Esophagus squamous epithelium (tissue), 5 donors: ENCODE data around the gene KRT74. TPM values are rescaled to one million over a fixed set of nuclear protein-coding genes. Genes with fewer than 3 reads are reported as not detected.

ENCODE experiments used
- DNase-seq: peaks from one replicate; lab custom pipeline; 2025; lab: John Stamatoyannopoulos, UW
- H3K27ac ChIP-seq, 4 donors: fragments of 200-600 bp; sonication (generic); one replicate each; pipeline ENCODE4 v1.5.1; 2016 to 2019; ENCODE audit warnings: mild to moderate bottlenecking in 1 of 4
- H3K27me3 ChIP-seq, 4 donors: fragments of 200-600 bp; sonication (generic); 1 replicate in 3 of 4; 2 replicates in 1 of 4; pipeline versions ENCODE4 v1.5.1 to v1.6.0; 2017 to 2021; ENCODE audit warnings: antibody characterized with exemption in 1 of 4
- H3K36me3 ChIP-seq, 3 donors: fragments of 200-600 bp; sonication (generic); one replicate each; pipeline ENCODE4 v1.5.1; 2016 to 2019
- H3K4me1 ChIP-seq, 3 donors: fragments of 200-600 bp; sonication (generic); one replicate each; pipeline ENCODE4 v1.5.1; 2017 to 2019
- H3K4me3 ChIP-seq, 4 donors: fragments of 200-600 bp; sonication (generic); 1 replicate in 3 of 4; 2 replicates in 1 of 4; pipeline ENCODE4 v1.5.1; 2016 to 2019; ENCODE audit warnings: mild to moderate bottlenecking in 2 of 4, moderate library complexity in 1 of 4
- H3K9me3 ChIP-seq, 3 donors: fragments of 200-600 bp; sonication (generic); one replicate each; pipeline ENCODE4 v1.5.1; 2016 to 2019
- POLR2A ChIP-seq, 4 donors: fragments of 450-650 bp; IDR thresholded peaks; one replicate each; pipeline ENCODE4 v1.6.1; 2017; ENCODE audit warnings: antibody characterized with exemption in 4 of 4, mild to moderate bottlenecking in 4 of 4, moderate library complexity in 3 of 4
- WGBS, 2 donors: methylation state at CpG; one replicate each; pipeline ENCODE4 v1.1.5; 2018; 5-methylcytosine and 5-hydroxymethylcytosine counted together
- intact Hi-C: fragments of 100-400 bp; cut with DNase I; formaldehyde crosslinking; loops from one replicate; pipeline ENCODE4 v1.15.0; 2022
- total RNA-seq, 4 donors: library from RNA; depleted of rRNA; stranded (reverse); fragments of >200 nt; gene quantifications; one replicate each; pipeline ENCODE4 v1.1.0, GENCODE V29; 2016
- TF ChIP-seq, protein P1 (sequence below), 6 experiments: fragments of 450-650 bp in 4 of 6; fragments of 200-600 bp in 2 of 6; sonication (generic) in 2 of 6; IDR thresholded peaks; one replicate each; pipeline ENCODE4 v1.5.1; 2016 to 2019; ENCODE audit warnings: antibody characterized with exemption in 6 of 6, mild to moderate bottlenecking in 4 of 6, moderate library complexity in 4 of 6
- donor health status: DM: yes; HTN: yes; CAD: no.

The KRT74 gene
- total RNA-seq, 4 donors from 2014 or later = 0.19 to 6.7 TPM; not detected in 2

GRCh38 chr12:52579468-52580465 is 6.1 kb upstream of the KRT74 start:
- intact Hi-C loops = loop anchor here (5.0 to 10.0 kb wide), 2 partner anchors 195 to 298 kb away; partner anchors contain the start of gene KRT84

DNA sequence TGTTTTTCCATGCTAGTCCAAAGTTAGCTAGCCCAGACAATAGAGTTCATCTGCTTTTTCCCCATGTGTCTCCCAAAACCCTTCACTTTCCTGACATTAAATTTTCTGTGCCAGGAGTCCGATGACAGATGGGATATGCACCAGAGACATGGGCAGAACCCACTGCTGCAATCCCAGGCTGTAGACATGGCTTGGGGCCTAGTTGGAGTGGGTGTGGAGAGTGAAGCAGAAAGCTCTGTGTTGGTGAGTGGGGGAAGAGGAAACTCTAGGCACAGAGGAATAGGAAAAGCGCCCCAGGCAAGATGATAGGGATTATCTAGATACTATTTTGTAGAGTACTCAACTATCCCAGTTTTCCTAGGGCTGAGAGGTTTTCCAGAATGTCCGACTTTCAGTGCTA is 4.8 kb upstream of the KRT74 start:
- Histone ChIP-seq H3K4me3 (no peak overlapping the region), H3K27ac (peak overlapping the region; percentile 75 to 83 (median 77)), H3K27me3 (peaks cover 0 to 5% (median 0%) of the 10 kb centered on the region in 4 donors), H3K36me3 (no peaks in the 10 kb centered on the region), H3K4me1 (peaks cover 25 to 59% (median 27%) of the 10 kb centered on the region in 3 donors), H3K9me3 (no peaks in the 10 kb centered on the region)
- no peak for TF ChIP-seq POLR2A (IDR thresholded peaks at IDR 0.05)
- TF ChIP-seq, protein P1, sequence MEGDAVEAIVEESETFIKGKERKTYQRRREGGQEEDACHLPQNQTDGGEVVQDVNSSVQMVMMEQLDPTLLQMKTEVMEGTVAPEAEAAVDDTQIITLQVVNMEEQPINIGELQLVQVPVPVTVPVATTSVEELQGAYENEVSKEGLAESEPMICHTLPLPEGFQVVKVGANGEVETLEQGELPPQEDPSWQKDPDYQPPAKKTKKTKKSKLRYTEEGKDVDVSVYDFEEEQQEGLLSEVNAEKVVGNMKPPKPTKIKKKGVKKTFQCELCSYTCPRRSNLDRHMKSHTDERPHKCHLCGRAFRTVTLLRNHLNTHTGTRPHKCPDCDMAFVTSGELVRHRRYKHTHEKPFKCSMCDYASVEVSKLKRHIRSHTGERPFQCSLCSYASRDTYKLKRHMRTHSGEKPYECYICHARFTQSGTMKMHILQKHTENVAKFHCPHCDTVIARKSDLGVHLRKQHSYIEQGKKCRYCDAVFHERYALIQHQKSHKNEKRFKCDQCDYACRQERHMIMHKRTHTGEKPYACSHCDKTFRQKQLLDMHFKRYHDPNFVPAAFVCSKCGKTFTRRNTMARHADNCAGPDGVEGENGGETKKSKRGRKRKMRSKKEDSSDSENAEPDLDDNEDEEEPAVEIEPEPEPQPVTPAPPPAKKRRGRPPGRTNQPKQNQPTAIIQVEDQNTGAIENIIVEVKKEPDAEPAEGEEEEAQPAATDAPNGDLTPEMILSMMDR (IDR thresholded peaks at IDR 0.05) = no peak
- 39 to 58% methylated on average over 3 of the region's 3 CpGs for WGBS, 2 donors
- no peak for DNase-seq
- intact Hi-C loops = loop anchor here (10.0 kb wide), 1 partner anchor 194 kb away; the partner anchor contains the start of gene KRT84

More at GRCh38 chr12:52579468-52580465, 6.1 kb upstream of the KRT74 start:
- peak overlapping the region; percentile 75 to 83 (median 77) for H3K27ac ChIP-seq
- no peak for TF ChIP-seq POLR2A (IDR thresholded peaks at IDR 0.05)
- TF ChIP-seq, protein P1 (IDR thresholded peaks at IDR 0.05) = no peak
- no peaks in the 10 kb centered on the region for H3K36me3 ChIP-seq
- no peak overlapping the region for H3K4me3 ChIP-seq
- peaks cover 25 to 59% (median 27%) of the 10 kb centered on the region in 3 donors for H3K4me1 ChIP-seq
- H3K9me3 ChIP-seq = no peaks in the 10 kb centered on the region
- 27 to 60% methylated on average over 6 of the region's 10 CpGs for WGBS, 2 donors
- H3K27me3 ChIP-seq = no peaks in the 10 kb centered on the region
- no peak for DNase-seq

- H3K27ac ChIP-seq = no peak overlapping the region
- H3K36me3 ChIP-seq = no peaks in the 10 kb centered on the region
- peaks cover 0 to 5% (median 0%) of the 10 kb centered on the region in 4 donors for H3K27me3 ChIP-seq
- no peak for DNase-seq
- H3K4me1 ChIP-seq = peaks cover 19 to 49% (median 24%) of the 10 kb centered on the region in 3 donors
- no peaks in the 10 kb centered on the region for H3K9me3 ChIP-seq
- WGBS, 2 donors = 89 to 92% methylated on average over 8 of the region's 8 CpGs
- no peak overlapping the region for H3K4me3 ChIP-seq
- intact Hi-C loops = loop anchor here (10.0 kb wide), 1 partner anchor 193 kb away; the partner anchor contains the start of gene KRT84
- no peak for TF ChIP-seq POLR2A (IDR thresholded peaks at IDR 0.05)
- TF ChIP-seq, protein P1 (IDR thresholded peaks at IDR 0.05) = no peak
These were observed 3.7 kb upstream of the KRT74 start for GRCh38 chr12:52577316-52577715.

- no peak for DNase-seq
- no peaks in the 10 kb centered on the region for H3K36me3 ChIP-seq
- intact Hi-C loops = loop anchor here (10.0 kb wide), 1 partner anchor 191 kb away; the partner anchor contains the start of gene KRT84
- H3K4me1 ChIP-seq = peaks cover 7 to 35% (median 15%) of the 10 kb centered on the region in 3 donors
- no peak overlapping the region for H3K27ac ChIP-seq
- H3K9me3 ChIP-seq = no peaks in the 10 kb centered on the region
- TF ChIP-seq POLR2A (IDR thresholded peaks at IDR 0.05) = no peak
- TF ChIP-seq, protein P1 (IDR thresholded peaks at IDR 0.05) = no peak
- peaks cover 0 to 5% (median 0%) of the 10 kb centered on the region in 4 donors for H3K27me3 ChIP-seq
- H3K4me3 ChIP-seq = no peak overlapping the region
- 90 to 93% methylated on average over 3 of the region's 3 CpGs for WGBS, 2 donors
These were observed 2.3 kb upstream of the KRT74 start for GRCh38 chr12:52575948-52576347.
